Gastroesophageal sphincter (tissue), 4 donors: Measurements from ENCODE around the gene KCNIP2. TPM values are rescaled to one million over a fixed set of nuclear protein-coding genes. Genes with fewer than 3 reads are reported as not detected.
A peak's percentile ranks its signal among the peaks of the same experiment; 100 is the strongest.

Experiments used
- ATAC-seq: fragments of 150-250 bp; one replicate; pipeline ENCODE4 v1.9.1; 2016; ENCODE audit warnings: mild to moderate bottlenecking, moderate library complexity
- H3K27ac ChIP-seq, 4 donors: fragments of 200-600 bp; sonication (generic) in 3 of 4; 1 replicate in 3 of 4; 2 replicates in 1 of 4; pipeline ENCODE4 v1.5.1; 2016 to 2019
- H3K27me3 ChIP-seq: fragments of 200-600 bp; sonication (generic); one replicate; pipeline ENCODE4 v1.5.1; 2019
- H3K36me3 ChIP-seq, 2 donors: fragments of 200-600 bp; sonication (generic); one replicate each; pipeline ENCODE4 v1.5.1; 2019; ENCODE audit warnings: control low read depth in 1 of 2
- H3K4me1 ChIP-seq, 3 donors: fragments of 200-600 bp; sonication (generic); 1 replicate in 2 of 3; 2 replicates in 1 of 3; pipeline ENCODE4 v1.5.1; 2016 to 2019; ENCODE audit warnings: control low read depth in 2 of 3
- H3K4me3 ChIP-seq, 2 donors: fragments of 200-600 bp; sonication (generic); one replicate each; pipeline ENCODE4 v1.5.1; 2019; ENCODE audit warnings: mild to moderate bottlenecking in 1 of 2, moderate library complexity in 1 of 2
- H3K9me3 ChIP-seq, 3 donors: fragments of 200-600 bp; sonication (generic); one replicate each; pipeline ENCODE4 v1.5.1; 2017 to 2019; ENCODE audit warnings: control low read depth in 2 of 3
- CTCF ChIP-seq, 4 experiments: fragments of 200-600 bp in 2 of 4; fragments of 450-650 bp in 2 of 4; sonication (generic) in 1 of 4; IDR thresholded peaks; one replicate each; pipeline ENCODE4 v1.5.1; 2017 to 2019; ENCODE audit warnings: antibody characterized with exemption in 4 of 4, mild to moderate bottlenecking in 2 of 4, moderate library complexity in 2 of 4
- EP300 ChIP-seq: sonication (generic); formaldehyde crosslinking; IDR thresholded peaks from one replicate; pipeline ENCODE4 v1.6.1; 2017; ENCODE audit warnings: antibody characterized with exemption, mild to moderate bottlenecking
- POLR2A ChIP-seq, 2 donors: fragments of 450-650 bp; IDR thresholded peaks; one replicate each; pipeline ENCODE4 v1.6.1; 2017; ENCODE audit warnings: antibody characterized with exemption in 2 of 2, mild to moderate bottlenecking in 2 of 2, moderate library complexity in 1 of 2
- POLR2AphosphoS5 ChIP-seq: sonication (generic); formaldehyde crosslinking; IDR thresholded peaks from one replicate; pipeline ENCODE4 v1.6.1; 2017; ENCODE audit warnings: antibody characterized with exemption
- WGBS, 2 donors: methylation state at CpG; one replicate each; pipeline ENCODE4 v1.1.5; 2018; ENCODE audit warnings: low coverage in 1 of 2; 5-methylcytosine and 5-hydroxymethylcytosine counted together
- total RNA-seq, 4 donors: library from RNA; depleted of rRNA; stranded (reverse); fragments of >200 nt; gene quantifications; one replicate each; pipeline ENCODE4 v1.1.0, GENCODE V29; 2016

Gene KCNIP2
- total RNA-seq, 4 donors from 2014 or later = 0.78 to 2.4 (median 0.89) TPM; not detected in 1

- Histone ChIP-seq H3K36me3 (peaks cover 0 to 57% of the 10 kb centered on the region in 2 donors), H3K9me3 (no peaks in the 10 kb centered on the region), H3K27ac (no peak overlapping the region), H3K4me3 (no peak overlapping the region), H3K4me1 (peaks cover 0 to 60% (median 17%) of the 10 kb centered on the region in 3 donors), H3K27me3 (peaks cover 6% of the 10 kb centered on the region)
- no peak for ATAC-seq
- whole genome bisulfite sequencing, 2 donors = 61 to 71% methylated on average over 2 of the region's 2 CpGs
- no peak for TF ChIP-seq EP300
- no peak for TF ChIP-seq CTCF (IDR thresholded peaks at IDR 0.05)
- no peak for TF ChIP-seq POLR2AphosphoS5
- no peak for TF ChIP-seq POLR2A (IDR thresholded peaks at IDR 0.05)
These were observed 59.0 kb downstream of the KCNIP2 start for GRCh38 chr10:101784558-101784957.

- Histone ChIP-seq H3K4me3 (peak overlapping the region; percentile 58 to 73), H3K4me1 (peaks cover 0 to 69% (median 25%) of the 10 kb centered on the region in 3 donors), H3K36me3 (peaks cover 0 to 49% of the 10 kb centered on the region in 2 donors), H3K27ac (peak overlapping the region in 3 of 4 donors; percentile 38 to 73 (median 70)), H3K27me3 (peaks cover 14% of the 10 kb centered on the region), H3K9me3 (no peaks in the 10 kb centered on the region)
- no peak for ATAC-seq
- 8 to 46% methylated on average over 4 to 10 of the region's 10 CpGs for whole genome bisulfite sequencing, 2 donors
- TF ChIP-seq EP300 (no peak), POLR2A (IDR thresholded peaks at IDR 0.05) (no peak), POLR2AphosphoS5 (no peak), CTCF (IDR thresholded peaks at IDR 0.05) (no peak)
These were observed 59.9 kb downstream of the KCNIP2 start for GRCh38 chr10:101783736-101784118.

GRCh38 chr10:101782811-101783735 is 60.5 kb downstream of the KCNIP2 start, which contains the start of gene NPM3:
Gene NPM3 (minus strand): TSS chr10:101783446. CDS start chr10:101783390, 56 bp downstream.
- H3K4me3 ChIP-seq = peak within 1 kb of the TSS; percentile 58 to 73
- H3K27me3 ChIP-seq = peaks cover 21% of the 10 kb centered on the region
- peak within 1 kb of the TSS in 3 of 4 donors; percentile 38 to 73 (median 70) for H3K27ac ChIP-seq
- H3K4me1 ChIP-seq = peaks cover 0 to 71% (median 27%) of the 10 kb centered on the region in 3 donors
- TF ChIP-seq CTCF (IDR thresholded peaks at IDR 0.05) (peak in 1 of 4 experiments; percentile 22), POLR2AphosphoS5 (peak; percentile 23), POLR2A (IDR thresholded peaks at IDR 0.05) (peak in 1 of 2 donors; percentile 20), EP300 (no peak)
- H3K9me3 ChIP-seq = no peaks in the 10 kb centered on the region
- ATAC-seq = peak; percentile 75
- H3K36me3 ChIP-seq = peaks cover 0 to 42% of the 10 kb centered on the region in 2 donors
- 0 to 7% methylated on average over 4 to 15 of the region's 57 CpGs for WGBS, 2 donors

GRCh38 chr10:101781984-101782810 is 61.4 kb downstream of the KCNIP2 start:
- no peak for TF ChIP-seq EP300
- H3K27me3 ChIP-seq = peaks cover 30% of the 10 kb centered on the region
- H3K27ac ChIP-seq = peak overlapping the region in 1 of 4 donors; percentile 73
- WGBS, 2 donors = 74 to 80% methylated on average over 1 to 3 of the region's 17 CpGs
- H3K36me3 ChIP-seq = peaks cover 0 to 34% of the 10 kb centered on the region in 2 donors
- no peaks in the 10 kb centered on the region for H3K9me3 ChIP-seq
- no peak for ATAC-seq
- peak overlapping the region; percentile 58 to 73 for H3K4me3 ChIP-seq
- H3K4me1 ChIP-seq = peaks cover 0 to 71% (median 27%) of the 10 kb centered on the region in 3 donors

GRCh38 chr10:101781655-101781983 is 62.0 kb downstream of the KCNIP2 start:
- WGBS, 2 donors = 79 to 100% methylated on average over 1 to 7 of the region's 7 CpGs
- ATAC-seq = no peak
- Histone ChIP-seq H3K4me3 (no peak overlapping the region), H3K36me3 (peaks cover 0 to 28% of the 10 kb centered on the region in 2 donors), H3K4me1 (peaks cover 0 to 72% (median 27%) of the 10 kb centered on the region in 3 donors), H3K27me3 (peaks cover 36% of the 10 kb centered on the region), H3K9me3 (no peaks in the 10 kb centered on the region), H3K27ac (no peak overlapping the region)
- TF ChIP-seq EP300 (no peak), CTCF (IDR thresholded peaks at IDR 0.05) (no peak), POLR2AphosphoS5 (no peak), POLR2A (IDR thresholded peaks at IDR 0.05) (no peak)
